NCI-H2196 treated with DMSO at 0.1 percent for 48 hours (cell line): ENCODE measurements around the gene CPT1B.
A peak's percentile ranks its signal among the peaks of the same experiment; 100 is the strongest.
"Not testable (repeated sequence)": the region's sequence is repeated elsewhere in the genome, so short reads cannot be mapped to it uniquely, and the experiment has no call there.

Experiments
- DNase-seq: peaks from one replicate; lab custom pipeline; 2025; ENCODE audit not compliant: unreplicated experiment; lab: John Stamatoyannopoulos, UW

The CPT1B gene

DNA sequence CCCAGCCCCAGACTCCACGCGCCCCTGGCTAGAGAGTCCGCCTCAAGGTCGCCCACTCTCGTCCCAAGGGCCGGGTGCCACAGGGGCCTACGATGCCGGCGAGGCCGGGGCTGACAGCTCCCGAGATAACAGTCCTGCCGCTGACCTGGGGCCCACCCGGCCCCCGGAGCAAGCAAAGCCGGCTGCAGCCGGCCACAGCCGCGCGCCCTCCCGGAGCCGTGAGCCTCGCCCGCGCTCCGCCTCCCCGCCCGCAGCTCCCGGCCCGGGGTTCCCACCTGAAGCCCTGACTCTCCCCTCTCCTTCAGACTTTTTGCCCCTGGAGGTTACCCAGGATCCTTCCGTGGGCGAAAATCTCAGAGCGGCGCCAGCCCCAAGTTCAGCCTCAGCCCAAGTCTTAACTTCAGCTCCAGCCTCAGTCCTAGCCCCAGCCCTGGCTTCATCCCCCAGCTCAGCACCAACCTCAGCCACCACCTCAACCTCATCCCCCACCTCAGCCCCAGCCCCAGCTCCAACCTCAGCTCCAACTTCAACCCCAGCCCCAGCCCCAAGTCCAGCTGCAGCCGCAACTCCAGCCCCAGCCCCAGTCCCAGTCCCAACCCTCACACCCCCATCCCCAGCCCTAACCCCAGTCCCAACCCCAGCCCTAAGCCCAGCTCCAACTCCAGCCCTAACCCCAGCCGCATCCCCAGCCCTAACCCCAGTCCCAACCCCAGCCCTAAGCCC is 30.8 kb downstream of the CPT1B start:
- DNase-seq, result no peak

GRCh38 chr22:50546326-50547262 is 31.6 kb downstream of the CPT1B start:
- DNase-seq, result no peak

- no peak for DNase-seq
These were observed 32.5 kb downstream of the CPT1B start, which contains the start of gene KLHDC7B for GRCh38 chr22:50545522-50546325. TSS of gene KLHDC7B (plus strand) at chr22:50545899. CDS start at chr22:50546244, 345 bp downstream.

DNA sequence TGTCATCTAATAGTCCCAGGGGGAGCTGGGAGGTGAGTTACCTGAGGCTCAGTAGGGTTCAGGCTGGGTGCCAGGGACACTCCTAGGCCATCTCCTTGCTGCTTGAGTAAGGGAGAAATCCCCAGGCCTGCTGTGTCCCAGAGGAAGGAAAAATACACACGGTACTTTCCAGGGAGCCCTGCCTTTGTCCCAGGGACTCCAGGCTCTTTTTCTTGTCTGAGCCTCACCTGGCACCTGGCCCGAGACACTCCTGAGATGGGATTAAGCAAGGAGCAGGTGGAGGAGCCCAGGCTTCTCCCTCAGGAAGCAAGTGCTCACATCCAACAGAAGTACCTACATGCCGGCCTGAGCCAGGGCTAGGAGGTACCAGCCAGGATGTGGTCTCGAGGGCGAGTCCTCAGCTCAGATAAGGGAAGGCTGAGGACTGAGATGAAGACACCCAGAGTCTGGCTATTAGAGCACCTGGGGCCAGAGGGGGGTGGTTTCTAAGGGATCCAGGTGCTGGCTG is 33.4 kb downstream of the CPT1B start:
- DNase-seq, result no peak

DNA sequence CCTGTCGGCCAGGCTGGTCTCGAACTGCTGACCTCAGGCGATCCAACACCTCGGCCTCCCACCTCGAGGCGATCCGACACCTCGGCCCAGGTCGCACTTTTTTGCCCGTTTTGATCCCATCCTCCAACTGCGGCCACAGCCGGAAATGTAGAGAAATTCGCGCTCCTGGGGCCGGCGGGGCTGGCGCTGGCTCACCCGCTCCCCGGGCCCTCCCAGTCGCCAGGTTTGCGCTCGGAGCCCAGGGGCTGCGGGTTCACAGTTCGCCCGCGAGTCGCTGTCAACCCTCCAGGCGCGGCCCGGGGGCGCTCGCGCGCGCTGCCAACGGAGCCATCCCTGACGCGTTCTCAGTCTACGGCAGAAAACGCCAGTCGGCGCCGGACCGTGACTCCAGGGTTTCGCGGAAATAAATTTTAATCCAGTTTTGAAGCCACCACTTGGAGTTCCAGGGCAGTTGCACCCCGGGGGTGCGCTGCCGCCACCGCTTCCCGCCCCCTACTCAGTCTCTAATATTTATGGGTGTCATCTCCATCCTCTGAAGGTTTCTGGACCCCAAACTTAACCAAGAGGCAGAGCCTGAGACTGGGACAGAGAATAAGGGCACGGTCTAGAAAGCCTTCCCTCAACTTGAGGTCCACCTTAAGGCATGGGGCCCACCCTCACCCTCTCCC is 34.0 kb downstream of the CPT1B start:
- DNase-seq, result no peak

DNA sequence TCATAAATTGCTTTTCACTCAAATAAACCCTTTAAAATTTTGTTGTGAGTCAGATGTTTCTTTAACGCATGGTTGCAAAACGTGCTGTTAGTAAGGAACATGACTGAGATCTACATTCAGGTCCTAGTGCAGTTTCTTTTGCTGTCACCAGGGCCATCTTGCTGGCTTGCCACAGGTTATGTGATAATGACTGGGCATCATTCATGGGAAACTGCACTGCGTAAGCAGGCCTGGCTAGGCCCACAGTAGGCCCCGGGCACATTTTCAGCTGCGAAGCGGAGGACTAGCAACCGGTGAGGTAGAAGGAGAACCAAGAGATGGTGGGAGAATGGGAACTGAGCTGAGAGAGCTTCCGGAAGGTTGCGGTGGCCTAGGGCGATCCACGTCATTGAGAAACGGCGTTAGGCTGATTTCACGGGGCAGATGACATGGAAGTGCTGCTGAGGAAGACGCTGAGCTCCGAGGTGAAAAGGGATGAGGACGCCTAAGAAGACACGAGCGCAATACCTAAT is 35.8 kb downstream of the CPT1B start:
- no peak for DNase-seq

DNA sequence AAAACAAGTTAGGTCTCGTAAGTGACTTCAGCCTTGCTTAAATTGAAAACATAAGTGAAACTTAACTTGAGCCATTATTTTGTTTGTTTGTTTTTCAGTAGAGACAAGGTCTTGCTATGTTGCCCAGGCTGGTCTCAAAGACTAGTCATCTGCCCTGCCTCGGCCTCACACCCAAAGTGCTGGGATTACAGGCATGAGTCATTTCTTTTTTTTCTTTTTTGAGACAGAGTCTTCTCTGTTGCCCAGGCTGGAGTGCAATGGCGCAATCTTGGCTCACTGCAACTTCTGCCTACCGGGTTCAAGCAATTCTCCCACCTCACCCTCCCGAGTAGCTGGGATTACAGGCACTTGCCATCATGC is 36.6 kb downstream of the CPT1B start:
- DNase-seq, result not testable (repeated sequence)

DNA sequence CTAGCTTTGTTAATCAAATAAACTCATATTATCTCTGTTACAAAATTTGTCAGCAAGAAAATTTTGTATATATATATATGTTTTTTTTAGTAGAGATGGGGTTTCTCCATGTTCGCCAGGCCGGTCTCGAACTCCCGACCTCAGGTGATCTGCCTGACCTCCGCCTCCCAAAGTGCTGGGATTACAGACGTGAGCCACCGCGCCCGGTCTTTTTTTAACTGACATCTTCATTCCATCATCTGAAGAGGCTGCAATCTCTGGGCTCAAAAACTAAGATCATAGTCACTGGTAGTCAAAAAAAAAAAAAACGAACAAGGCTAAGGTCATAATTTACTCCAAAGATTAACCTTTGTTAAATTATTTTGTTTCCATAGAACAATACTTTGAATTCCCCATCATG is 37.8 kb downstream of the CPT1B start:
- no peak for DNase-seq

DNA sequence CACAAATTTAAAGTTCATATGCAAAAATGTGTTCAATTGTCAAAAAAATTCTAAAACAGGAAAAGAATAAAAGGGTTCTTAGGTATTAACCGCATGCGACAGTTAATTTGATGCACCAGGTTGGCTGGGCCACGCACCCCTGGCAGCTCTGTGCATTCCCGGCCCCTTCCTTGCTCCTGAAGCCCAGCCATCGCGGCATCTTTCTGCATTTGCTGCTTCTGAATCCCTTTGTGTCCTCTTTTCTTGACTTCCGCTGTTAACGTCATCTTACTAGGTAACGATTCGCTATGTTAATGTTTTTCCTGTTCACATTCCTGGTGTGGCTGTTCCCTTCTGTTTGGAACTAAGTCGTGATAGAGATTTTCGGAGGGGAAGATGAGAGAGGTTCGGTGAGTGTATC is 40.5 kb downstream of the CPT1B start:
- no peak for DNase-seq

- DNase-seq, result no peak
These were observed 42.0 kb downstream of the CPT1B start for GRCh38 chr22:50536226-50536625.

DNA sequence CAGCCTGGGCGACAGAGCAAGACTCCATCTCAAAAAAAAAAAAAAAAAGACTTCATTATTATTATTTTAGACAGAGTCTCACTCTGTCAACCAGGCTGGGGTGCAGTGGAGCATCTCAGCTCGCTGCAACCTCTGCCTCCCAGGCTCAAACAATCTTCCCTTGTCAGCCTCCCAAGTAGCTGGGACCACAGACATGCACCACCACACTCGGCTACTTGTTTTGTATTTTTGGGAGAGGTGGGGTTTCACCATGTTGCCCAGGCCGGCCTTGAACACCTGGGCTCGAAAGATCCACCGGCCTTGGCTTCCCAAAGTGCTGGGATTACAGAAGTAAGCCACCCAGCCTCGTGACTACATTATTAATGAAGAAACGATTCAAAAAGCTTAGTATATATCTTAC is 43.1 kb downstream of the CPT1B start:
- DNase-seq, result no peak

DNA sequence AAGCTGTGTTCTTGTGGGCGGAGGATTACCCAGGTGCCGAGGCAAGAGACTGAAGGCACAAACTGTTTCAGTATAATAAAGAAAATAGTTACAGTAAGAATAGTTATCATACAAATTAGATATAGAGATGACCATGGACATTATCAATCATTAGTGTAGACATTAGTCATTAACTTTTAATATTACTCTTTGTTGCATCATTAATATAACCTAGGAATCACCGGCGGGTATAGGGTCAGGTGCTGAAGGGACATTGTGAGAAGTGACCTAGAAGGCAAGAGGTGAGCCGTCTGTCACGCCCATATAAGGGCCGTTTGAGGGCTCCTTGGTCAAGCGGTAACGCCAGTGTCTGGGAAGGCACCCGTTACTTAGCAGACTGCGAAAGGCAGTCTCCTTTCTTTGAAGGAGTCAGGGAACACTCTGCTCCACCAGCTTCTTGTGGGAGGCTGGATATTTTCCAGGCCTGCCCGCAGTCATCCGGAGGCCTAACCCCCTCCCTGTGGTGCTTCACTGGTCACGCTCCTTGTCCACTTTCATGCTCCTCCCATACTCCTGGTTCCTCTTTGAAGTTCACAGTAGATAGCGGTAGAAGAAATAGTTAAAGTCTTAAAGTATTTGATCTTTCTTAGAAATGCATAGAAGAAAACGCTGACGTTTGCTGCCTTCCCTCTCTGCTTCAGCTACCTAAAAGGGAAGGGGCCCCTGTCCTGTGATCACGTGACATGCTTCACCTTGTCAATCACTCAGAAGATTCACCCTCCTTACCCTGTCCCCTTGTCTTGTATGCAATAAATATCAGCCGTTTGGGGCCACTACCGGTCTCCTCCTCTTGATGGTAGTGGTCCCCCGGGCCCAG is 44.1 kb downstream of the CPT1B start:
- DNase-seq, result not testable (repeated sequence)

DNA sequence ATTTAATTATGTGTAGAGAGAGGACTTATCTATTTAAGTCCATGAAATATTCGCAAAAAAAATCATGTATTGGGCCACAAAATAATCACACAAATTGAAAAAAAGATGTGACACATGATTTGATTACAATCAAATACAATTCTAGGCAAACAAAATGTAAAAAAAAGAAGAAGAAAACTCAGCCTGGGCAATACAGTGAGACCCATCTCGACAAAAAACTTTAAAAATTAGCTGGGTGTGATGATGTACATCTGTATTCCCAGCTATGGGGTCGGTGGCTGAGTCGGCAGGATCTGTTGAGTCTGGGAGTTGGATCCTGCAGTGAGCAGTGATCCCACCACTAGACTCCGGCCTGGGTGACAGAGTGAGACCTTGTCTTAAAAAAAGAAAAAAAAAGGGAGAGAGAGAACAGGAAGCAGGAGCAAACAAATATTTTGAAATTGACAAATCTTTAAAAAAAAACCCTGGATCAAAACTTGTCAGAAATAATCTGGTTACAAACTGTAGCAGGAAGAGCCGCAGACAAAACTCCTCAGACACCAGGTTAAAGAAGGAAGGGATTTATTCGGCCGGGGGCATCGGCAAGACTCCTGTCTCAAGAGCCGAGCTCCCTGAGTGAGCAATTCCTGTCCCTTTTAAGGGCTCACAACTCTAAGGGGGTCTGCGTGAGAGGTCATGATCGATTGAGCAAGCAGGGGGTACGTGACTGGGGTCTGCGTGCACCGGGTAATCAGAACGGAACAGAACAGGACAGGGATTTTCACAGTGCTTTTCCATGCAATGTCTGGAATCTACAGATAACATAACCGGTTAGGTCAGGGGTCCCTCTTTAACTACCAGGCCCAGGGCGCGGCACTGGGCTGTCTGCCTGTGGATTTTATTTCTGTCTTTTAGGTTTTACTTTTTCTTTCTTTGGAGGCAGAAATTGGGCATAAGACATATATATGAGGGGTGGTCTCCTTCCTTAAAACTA is 45.1 kb downstream of the CPT1B start:
- DNase-seq, result no peak

GRCh38 chr22:50531962-50532674 is 46.1 kb downstream of the CPT1B start:
- no peak for DNase-seq

GRCh38 chr22:50531546-50531961 is 46.7 kb downstream of the CPT1B start:
- peak; percentile 8 for DNase-seq

DNA sequence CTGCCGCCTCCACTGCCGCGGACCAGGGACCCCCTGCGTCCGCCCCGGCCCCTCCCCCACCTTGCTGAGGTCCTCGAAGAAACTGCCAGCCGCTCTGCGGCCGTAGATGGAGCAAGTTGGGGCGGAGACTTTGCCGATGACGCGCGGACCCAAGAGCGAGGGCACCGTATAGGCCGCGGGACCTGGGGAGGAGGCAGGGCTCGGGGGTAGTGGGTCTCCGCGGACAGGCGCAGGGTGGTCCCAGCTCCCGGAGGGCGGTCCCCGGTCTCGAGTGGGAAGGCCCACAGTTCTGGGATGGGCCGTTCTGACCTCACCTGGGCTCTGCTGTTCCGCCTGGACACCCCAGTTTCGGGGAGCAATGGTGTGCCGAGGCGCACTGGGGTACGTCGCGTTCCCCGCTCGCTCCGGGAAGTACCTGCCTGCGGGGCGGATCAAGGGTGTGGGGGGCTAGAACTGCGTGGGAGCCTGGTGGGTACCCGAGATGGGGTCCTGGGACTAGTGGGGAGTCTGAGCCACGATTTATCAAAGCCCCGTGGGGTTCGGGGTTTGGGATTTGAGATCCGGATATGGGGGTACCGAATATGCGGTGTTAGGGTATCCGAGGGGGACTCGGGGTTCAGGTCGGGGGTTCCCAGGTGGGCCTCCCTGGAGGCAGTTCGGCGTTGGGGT is 47.2 kb downstream of the CPT1B start:
- DNase-seq, result peak; percentile 16

- no peak for DNase-seq
These were observed 47.7 kb downstream of the CPT1B start for GRCh38 chr22:50530580-50530876.
